A549 (cell line): ENCODE data around the gene ASNSD1. TPM values are rescaled to one million over a fixed set of nuclear protein-coding genes. Genes with fewer than 3 reads are reported as not detected.

ENCODE experiments used
- ATAC-seq, 2 experiments: fragments of 200-7000 bp in 1 of 2; fragments of >200 bp in 1 of 2; cut with Nextera tagmentation in 1 of 2; cut with Tn5 transposase in 1 of 2; 3 replicates each; pipeline versions ENCODE4 v1.8.0 to v1.9.1; 2018 to 2020; ENCODE audit warnings: mild to moderate bottlenecking in 1 of 2, moderate library complexity in 1 of 2
- CTCF ChIA-PET: fragments of 300-600 bp; sonication (Branson Sonifier 250); formaldehyde crosslinking; extraction: SDS; loops from one replicate; lab custom pipeline; 2021; ENCODE audit warnings: antibody characterized with exemption, inconsistent platforms; lab: Yijun Ruan, JAX
- POLR2A ChIA-PET: fragments of 350-600 bp; formaldehyde crosslinking; extraction: SDS; loops from one replicate; lab custom pipeline; 2021; ENCODE audit warnings: antibody characterized with exemption, inconsistent platforms; lab: Yijun Ruan, JAX
- DNase-seq, 2 experiments: peaks; one replicate each; pipeline versions ENCODE4 v3.0.0 to v3.0.0-alpha.2; 2011 to 2016; ENCODE audit warnings: low read depth in 1 of 2, low spot score in 1 of 2
- FAIRE-seq: peaks from 2 replicates; lab custom pipeline; 2011; peaks lifted over from hg19 to GRCh38; lab: Jason Lieb, UNC
- H3K27ac ChIP-seq, 2 experiments: fragments of >200 bp; sonication (Bioruptor Twin); formaldehyde crosslinking; 3 replicates each; pipeline ENCODE4 v1.5.1; 2016 to 2017
- H3K4me1 ChIP-seq: fragments of >200 bp; sonication (Bioruptor Twin); formaldehyde crosslinking; 3 replicates; pipeline ENCODE4 v1.6.1; 2016
- H3K4me2 ChIP-seq: fragments of >200 bp; sonication (Bioruptor Twin); formaldehyde crosslinking; 3 replicates; pipeline ENCODE4 v1.6.1; 2016
- H3K4me3 ChIP-seq: fragments of >200 bp; sonication (Bioruptor Twin); formaldehyde crosslinking; 3 replicates; pipeline ENCODE4 v1.5.1; 2016
- H3K9me3 ChIP-seq: fragments of >200 bp; sonication (Bioruptor Twin); formaldehyde crosslinking; 3 replicates; pipeline ENCODE4 v1.6.1; 2016
- BCL3 ChIP-seq: fragments of >200 bp; sonication (Bioruptor Twin); formaldehyde crosslinking; IDR thresholded peaks from 3 replicates; pipeline ENCODE4 v1.6.1; 2016
- CBX8 ChIP-seq: fragments of 200-600 bp; sonication (generic); IDR thresholded peaks from 2 replicates; pipeline ENCODE4 v1.6.1; 2016
- EHMT2 ChIP-seq: fragments of 200-600 bp; sonication (generic); IDR thresholded peaks from 2 replicates; pipeline ENCODE4 v1.6.1; 2016; ENCODE audit warnings: antibody characterized with exemption, low read depth, mild to moderate bottlenecking, moderate library complexity
- FOSB ChIP-seq: fragments of 250-450 bp; sonication (Bioruptor Pico); IDR thresholded peaks from 2 replicates; pipeline ENCODE4 v1.5.0; 2020; ENCODE audit warnings: mild to moderate bottlenecking, moderate library complexity
- FOSL2 ChIP-seq, 2 experiments: fragments of 450-650 bp in 1 of 2; fragments of >200 bp in 1 of 2; sonication (Bioruptor Twin) in 1 of 2; formaldehyde crosslinking; IDR thresholded peaks; 2 replicates each; pipeline versions ENCODE4 v1.5.0 to v1.6.1; 2016 to 2020; ENCODE audit warnings: mild to moderate bottlenecking in 1 of 2, moderate library complexity in 1 of 2
- HOXB13 ChIP-seq: fragments of 250-450 bp; sonication (Bioruptor Pico); IDR thresholded peaks from 2 replicates; pipeline ENCODE4 v1.5.0; 2020; ENCODE audit warnings: low read depth, mild to moderate bottlenecking, moderate library complexity
- HOXB5 ChIP-seq: fragments of 250-450 bp; sonication (Bioruptor Pico); IDR thresholded peaks from 2 replicates; pipeline ENCODE4 v1.5.0; 2020; ENCODE audit warnings: mild to moderate bottlenecking, moderate library complexity
- JUN ChIP-seq, 2 experiments: fragments of >200 bp; sonication (Bioruptor Twin); formaldehyde crosslinking; IDR thresholded peaks; 2 replicates in 1 of 2; 3 replicates in 1 of 2; pipeline ENCODE4 v1.6.1; 2016 to 2017
- JUNB ChIP-seq: fragments of >200 bp; sonication (Bioruptor Twin); formaldehyde crosslinking; IDR thresholded peaks from 2 replicates; pipeline ENCODE4 v1.6.1; 2016
- MAX ChIP-seq: IDR thresholded peaks from 2 replicates; pipeline ENCODE4 v1.6.1; 2012
- NFE2L2 ChIP-seq: fragments of 150-350 bp; conservative IDR thresholded peaks from 2 replicates; pipeline ENCODE4 v1.6.1; 2014; ENCODE audit warnings: low read length
- NR3C1 ChIP-seq: fragments of >200 bp; sonication (Bioruptor Twin); formaldehyde crosslinking; IDR thresholded peaks from 3 replicates; pipeline ENCODE4 v1.6.1; 2017
- PBX3 ChIP-seq: IDR thresholded peaks from 2 replicates; pipeline ENCODE4 v1.6.1; 2012
- RAD21 ChIP-seq, 2 experiments: fragments of >200 bp in 1 of 2; sonication (Bioruptor Twin) in 1 of 2; formaldehyde crosslinking in 1 of 2; IDR thresholded peaks in 1 of 2; conservative IDR thresholded peaks in 1 of 2; 2 replicates in 1 of 2; 3 replicates in 1 of 2; pipeline ENCODE4 v1.6.1; 2012 to 2018; ENCODE audit warnings: inconsistent platforms in 1 of 2
- RARB ChIP-seq: fragments of 250-450 bp; sonication (Bioruptor Pico); IDR thresholded peaks from 2 replicates; pipeline ENCODE4 v1.8.0; 2021; ENCODE audit warnings: mild to moderate bottlenecking, moderate library complexity
- TP53 ChIP-seq: fragments of 250-450 bp; sonication (Bioruptor Pico); IDR thresholded peaks from 2 replicates; pipeline ENCODE4 v1.5.0; 2021; ENCODE audit warnings: mild to moderate bottlenecking, moderate library complexity
- USF2 ChIP-seq: fragments of 450-650 bp; IDR thresholded peaks from 2 replicates; pipeline ENCODE4 v1.6.1; 2014; ENCODE audit warnings: antibody characterized with exemption
- ZFP36 ChIP-seq: fragments of 450-650 bp; IDR thresholded peaks from 2 replicates; pipeline ENCODE4 v1.6.1; 2014; ENCODE audit warnings: borderline replicate concordance; ENCODE audit not compliant: partially characterized antibody
- ZNF302 ChIP-seq: fragments of 250-450 bp; sonication (Bioruptor Pico); IDR thresholded peaks from 2 replicates; pipeline ENCODE4 v1.9.0; 2021; ENCODE audit warnings: inconsistent platforms, mild to moderate bottlenecking, moderate library complexity
- WGBS: methylation state at CpG from one replicate; pipeline ENCODE4 v1.1.6; 2017; ENCODE audit errors: missing lambda C conversion rate; 5-methylcytosine and 5-hydroxymethylcytosine counted together
- polyA plus RNA-seq, 4 experiments: library from polyadenylated mRNA; depleted of rRNA in 3 of 4; stranded (reverse); fragments of >200 nt; fragmentation: RNase III in 1 of 4; extraction: RNeasy Plus Mini Kit Qiagen cat#74134 plus additional on column Dnase treatment in 1 of 4; gene quantifications; 2 replicates in 3 of 4; 3 replicates in 1 of 4; pipeline ENCODE4 v1.2.3, GENCODE V29; 2011 to 2017
- TF ChIP-seq, protein P1 (sequence below): IDR thresholded peaks from 2 replicates; pipeline ENCODE4 v1.6.1; 2012; ENCODE audit warnings: low read depth, borderline replicate concordance
- TF ChIP-seq, protein P2 (sequence below): fragments of 200-600 bp; sonication (generic); IDR thresholded peaks from 2 replicates; pipeline ENCODE4 v1.6.1; 2016; ENCODE audit warnings: antibody characterized with exemption, mild to moderate bottlenecking, moderate library complexity
- TF ChIP-seq, protein P3 (sequence below): fragments of 150-350 bp; IDR thresholded peaks from 2 replicates; pipeline ENCODE4 v1.6.1; 2014; ENCODE audit warnings: low read depth, mild to moderate bottlenecking, low read length

Gene ASNSD1
- polyA plus RNA-seq, 2 of the 4 experiments (the other 2 are of a cell fraction) = 45.9 to 69.0 TPM

DNA sequence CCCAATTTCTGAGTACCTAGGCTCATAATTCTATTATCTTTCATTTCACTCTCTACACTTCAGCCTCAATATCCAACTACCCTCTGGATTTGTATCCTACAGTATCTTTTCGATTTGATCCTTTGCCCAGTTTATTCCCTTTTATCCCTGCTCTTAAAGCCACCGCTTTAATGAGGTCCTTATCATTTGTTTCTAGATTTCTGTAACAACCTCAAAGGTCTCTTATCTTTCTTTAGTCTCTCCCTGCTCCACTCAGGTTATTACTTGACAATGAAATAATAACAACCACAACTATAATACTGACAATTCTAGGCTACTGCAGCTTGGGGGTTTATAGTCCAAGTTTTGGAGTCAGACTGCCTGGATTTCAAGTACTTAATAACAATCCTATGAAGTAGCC, 25.9 kb upstream of the ASNSD1 start:
- WGBS = 61% methylated on average over 2 of the region's 2 CpGs
- Histone ChIP-seq H3K4me1 (peaks cover 8% of the 10 kb centered on the region; the same call in 2 of the 3 replicates), H3K27ac (no peak overlapping the region), H3K9me3 (no peaks in the 10 kb centered on the region), H3K4me3 (no peak overlapping the region), H3K4me2 (no peak overlapping the region)
- ChIA-PET CTCF (interaction anchor here (1.3 kb wide), 1 partner anchor 24 kb away, joined by 3 read pairs; no protein-coding TSS in a partner anchor), POLR2A (no interaction called here)
- TF ChIP-seq RARB = no peak
- TF ChIP-seq, protein P1, sequence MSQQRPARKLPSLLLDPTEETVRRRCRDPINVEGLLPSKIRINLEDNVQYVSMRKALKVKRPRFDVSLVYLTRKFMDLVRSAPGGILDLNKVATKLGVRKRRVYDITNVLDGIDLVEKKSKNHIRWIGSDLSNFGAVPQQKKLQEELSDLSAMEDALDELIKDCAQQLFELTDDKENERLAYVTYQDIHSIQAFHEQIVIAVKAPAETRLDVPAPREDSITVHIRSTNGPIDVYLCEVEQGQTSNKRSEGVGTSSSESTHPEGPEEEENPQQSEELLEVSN = no peak
- no peak for TF ChIP-seq ZFP36
- TF ChIP-seq FOSL2 (IDR thresholded peaks at IDR 0.05) = no peak
- TF ChIP-seq FOSL2 (CRISPR knock-in tag; IDR thresholded peaks at IDR 0.05) = no peak
- TF ChIP-seq PBX3 = no peak
- TF ChIP-seq EHMT2 = no peak
- no peak for TF ChIP-seq ZNF302
- TF ChIP-seq FOSB (CRISPR knock-in tag) = no peak
- TF ChIP-seq, protein P2, sequence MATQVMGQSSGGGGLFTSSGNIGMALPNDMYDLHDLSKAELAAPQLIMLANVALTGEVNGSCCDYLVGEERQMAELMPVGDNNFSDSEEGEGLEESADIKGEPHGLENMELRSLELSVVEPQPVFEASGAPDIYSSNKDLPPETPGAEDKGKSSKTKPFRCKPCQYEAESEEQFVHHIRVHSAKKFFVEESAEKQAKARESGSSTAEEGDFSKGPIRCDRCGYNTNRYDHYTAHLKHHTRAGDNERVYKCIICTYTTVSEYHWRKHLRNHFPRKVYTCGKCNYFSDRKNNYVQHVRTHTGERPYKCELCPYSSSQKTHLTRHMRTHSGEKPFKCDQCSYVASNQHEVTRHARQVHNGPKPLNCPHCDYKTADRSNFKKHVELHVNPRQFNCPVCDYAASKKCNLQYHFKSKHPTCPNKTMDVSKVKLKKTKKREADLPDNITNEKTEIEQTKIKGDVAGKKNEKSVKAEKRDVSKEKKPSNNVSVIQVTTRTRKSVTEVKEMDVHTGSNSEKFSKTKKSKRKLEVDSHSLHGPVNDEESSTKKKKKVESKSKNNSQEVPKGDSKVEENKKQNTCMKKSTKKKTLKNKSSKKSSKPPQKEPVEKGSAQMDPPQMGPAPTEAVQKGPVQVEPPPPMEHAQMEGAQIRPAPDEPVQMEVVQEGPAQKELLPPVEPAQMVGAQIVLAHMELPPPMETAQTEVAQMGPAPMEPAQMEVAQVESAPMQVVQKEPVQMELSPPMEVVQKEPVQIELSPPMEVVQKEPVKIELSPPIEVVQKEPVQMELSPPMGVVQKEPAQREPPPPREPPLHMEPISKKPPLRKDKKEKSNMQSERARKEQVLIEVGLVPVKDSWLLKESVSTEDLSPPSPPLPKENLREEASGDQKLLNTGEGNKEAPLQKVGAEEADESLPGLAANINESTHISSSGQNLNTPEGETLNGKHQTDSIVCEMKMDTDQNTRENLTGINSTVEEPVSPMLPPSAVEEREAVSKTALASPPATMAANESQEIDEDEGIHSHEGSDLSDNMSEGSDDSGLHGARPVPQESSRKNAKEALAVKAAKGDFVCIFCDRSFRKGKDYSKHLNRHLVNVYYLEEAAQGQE = no peak
- no peak for TF ChIP-seq TP53
- TF ChIP-seq RAD21 (conservative IDR thresholded peaks at IDR 0.05 in 1 of 2, IDR thresholded peaks at IDR 0.05 in 1 of 2) = no peak
- TF ChIP-seq, protein P3, sequence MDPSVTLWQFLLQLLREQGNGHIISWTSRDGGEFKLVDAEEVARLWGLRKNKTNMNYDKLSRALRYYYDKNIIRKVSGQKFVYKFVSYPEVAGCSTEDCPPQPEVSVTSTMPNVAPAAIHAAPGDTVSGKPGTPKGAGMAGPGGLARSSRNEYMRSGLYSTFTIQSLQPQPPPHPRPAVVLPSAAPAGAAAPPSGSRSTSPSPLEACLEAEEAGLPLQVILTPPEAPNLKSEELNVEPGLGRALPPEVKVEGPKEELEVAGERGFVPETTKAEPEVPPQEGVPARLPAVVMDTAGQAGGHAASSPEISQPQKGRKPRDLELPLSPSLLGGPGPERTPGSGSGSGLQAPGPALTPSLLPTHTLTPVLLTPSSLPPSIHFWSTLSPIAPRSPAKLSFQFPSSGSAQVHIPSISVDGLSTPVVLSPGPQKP = no peak
- no peak for TF ChIP-seq BCL3
- ATAC-seq (no peak), DNase-seq (no peak), FAIRE-seq (no peak)

DNA sequence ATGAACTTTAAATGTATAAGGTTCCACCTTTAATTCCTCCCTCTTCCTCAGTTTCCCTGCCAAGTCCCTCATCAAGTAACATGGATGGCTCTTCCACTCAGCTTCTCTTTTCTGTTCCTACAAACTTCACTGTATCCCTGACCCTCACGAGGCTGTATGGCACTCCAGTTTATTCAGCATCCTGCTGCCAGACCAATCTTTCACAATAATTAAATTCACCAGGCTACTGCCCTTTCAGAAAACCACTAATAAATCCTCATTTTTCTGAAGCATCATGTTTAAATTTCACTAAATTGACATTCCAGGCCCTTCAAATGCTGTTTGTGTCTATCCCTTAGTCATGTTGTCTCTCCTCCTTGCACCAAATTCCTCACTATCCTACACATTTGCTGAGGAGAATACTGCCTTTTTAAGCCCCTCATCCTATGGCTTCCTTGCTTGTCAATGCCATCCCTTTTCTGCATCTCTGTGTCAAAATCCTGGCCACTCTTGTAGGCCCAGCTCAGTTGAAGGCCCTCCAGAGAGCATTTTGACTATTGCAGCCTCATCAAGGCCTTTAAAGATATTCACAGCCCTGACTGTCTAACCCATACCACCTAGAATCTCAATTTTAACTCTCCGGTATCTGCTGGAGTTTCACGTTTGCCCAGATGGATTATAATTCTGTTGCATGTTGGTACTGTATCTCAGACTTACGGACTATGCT, 22.8 kb upstream of the ASNSD1 start:
- ChIA-PET POLR2A (no interaction called here), CTCF (no interaction called here)
- H3K27ac ChIP-seq = no peak overlapping the region
- no peaks in the 10 kb centered on the region for H3K9me3 ChIP-seq
- no peak overlapping the region for H3K4me3 ChIP-seq
- FAIRE-seq = no peak
- H3K4me2 ChIP-seq = no peak overlapping the region
- no peaks in the 10 kb centered on the region for H3K4me1 ChIP-seq
- peak in 1 of 2 experiments; percentile 30; a peak in 1 of 6 replicates for ATAC-seq
- WGBS = 90% methylated on average over 4 of the region's 4 CpGs
- no peak for DNase-seq
- TF ChIP-seq PBX3 = no peak
- TF ChIP-seq RAD21 (conservative IDR thresholded peaks at IDR 0.05 in 1 of 2, IDR thresholded peaks at IDR 0.05 in 1 of 2) = no peak
- TF ChIP-seq JUN (IDR thresholded peaks at IDR 0.05) = no peak
- no peak for TF ChIP-seq BCL3
- no peak for TF ChIP-seq HOXB13
- no peak for TF ChIP-seq CBX8
- no peak for TF ChIP-seq TP53
- TF ChIP-seq NR3C1 = no peak
- TF ChIP-seq, protein P3 = no peak
- TF ChIP-seq HOXB5 = no peak
- TF ChIP-seq USF2 = no peak
- no peak for TF ChIP-seq JUNB
- TF ChIP-seq NFE2L2 = no peak
- TF ChIP-seq MAX = no peak
